Spleen (tissue), 7 donors: ENCODE results near the gene SERPINA6.

Experiments used
- POLR2A ChIP-seq, 3 donors: fragments of 450-650 bp; IDR thresholded peaks; one replicate each; pipeline ENCODE4 v1.5.1; 2017; ENCODE audit warnings: antibody characterized with exemption in 3 of 3, mild to moderate bottlenecking in 1 of 3
- POLR2AphosphoS5 ChIP-seq, 3 donors: sonication (generic); formaldehyde crosslinking; IDR thresholded peaks; one replicate each; pipeline ENCODE4 v1.5.1; 2017; ENCODE audit warnings: antibody characterized with exemption in 3 of 3
- TF ChIP-seq, protein P1 (sequence below), 11 experiments: fragments of 200-600 bp in 7 of 11; fragments of 450-650 bp in 4 of 11; sonication (generic) in 4 of 11; IDR thresholded peaks in 8 of 11; conservative IDR thresholded peaks in 3 of 11; 1 replicate in 7 of 11; 2 replicates in 4 of 11; pipeline versions ENCODE4 v1.4.0 to v1.8.0; 2016 to 2021; ENCODE audit warnings: antibody characterized with exemption in 11 of 11, inconsistent platforms in 4 of 11, mild to moderate bottlenecking in 1 of 11
- donor health status: DM: no; HTN: no; CAD: no; lungs with moderate emphysema.
- donor health status: DM: no; HTN: no; CAD: no.
- donor health status: DM: no; HTN: no; CAD: no.

DNA sequence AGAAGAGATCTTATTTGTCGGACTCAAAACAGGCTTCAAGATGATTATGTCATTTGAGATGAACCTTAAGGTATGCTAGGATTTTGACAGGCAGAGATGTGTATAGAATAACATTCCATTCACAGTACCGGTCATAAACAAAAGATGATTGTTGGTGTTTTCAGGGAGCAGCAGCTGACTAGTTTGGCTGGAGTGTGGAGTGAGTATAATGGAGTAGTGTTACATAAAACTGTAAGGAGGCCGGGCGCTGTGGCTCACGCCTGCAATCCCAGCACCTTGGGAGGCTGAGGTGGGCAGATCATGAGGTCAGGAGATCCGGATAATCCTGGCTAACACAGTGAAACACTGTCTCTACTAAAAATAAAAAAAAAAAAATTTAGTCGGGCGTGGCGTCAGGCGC is 54.0 kb downstream of the SERPINA6 start:
- TF ChIP-seq POLR2A (IDR thresholded peaks at IDR 0.05) (no peak), POLR2AphosphoS5 (IDR thresholded peaks at IDR 0.05) (no peak)
- TF ChIP-seq, protein P1, sequence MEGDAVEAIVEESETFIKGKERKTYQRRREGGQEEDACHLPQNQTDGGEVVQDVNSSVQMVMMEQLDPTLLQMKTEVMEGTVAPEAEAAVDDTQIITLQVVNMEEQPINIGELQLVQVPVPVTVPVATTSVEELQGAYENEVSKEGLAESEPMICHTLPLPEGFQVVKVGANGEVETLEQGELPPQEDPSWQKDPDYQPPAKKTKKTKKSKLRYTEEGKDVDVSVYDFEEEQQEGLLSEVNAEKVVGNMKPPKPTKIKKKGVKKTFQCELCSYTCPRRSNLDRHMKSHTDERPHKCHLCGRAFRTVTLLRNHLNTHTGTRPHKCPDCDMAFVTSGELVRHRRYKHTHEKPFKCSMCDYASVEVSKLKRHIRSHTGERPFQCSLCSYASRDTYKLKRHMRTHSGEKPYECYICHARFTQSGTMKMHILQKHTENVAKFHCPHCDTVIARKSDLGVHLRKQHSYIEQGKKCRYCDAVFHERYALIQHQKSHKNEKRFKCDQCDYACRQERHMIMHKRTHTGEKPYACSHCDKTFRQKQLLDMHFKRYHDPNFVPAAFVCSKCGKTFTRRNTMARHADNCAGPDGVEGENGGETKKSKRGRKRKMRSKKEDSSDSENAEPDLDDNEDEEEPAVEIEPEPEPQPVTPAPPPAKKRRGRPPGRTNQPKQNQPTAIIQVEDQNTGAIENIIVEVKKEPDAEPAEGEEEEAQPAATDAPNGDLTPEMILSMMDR (IDR thresholded peaks at IDR 0.05 in 8 of 11, conservative IDR thresholded peaks at IDR 0.05 in 3 of 11) = no peak
